ENCODE results near the gene SCRN3. TPM values are rescaled to one million over a fixed set of nuclear protein-coding genes. Genes with fewer than 3 reads are reported as not detected.
"Not testable (repeated sequence)": the region's sequence is repeated elsewhere in the genome, so short reads cannot be mapped to it uniquely, and the experiment has no call there.

Gene SCRN3
- total and polyA plus RNA-seq, 2 experiments from 2014 or later: 19.9 to 31.4 TPM

DNA sequence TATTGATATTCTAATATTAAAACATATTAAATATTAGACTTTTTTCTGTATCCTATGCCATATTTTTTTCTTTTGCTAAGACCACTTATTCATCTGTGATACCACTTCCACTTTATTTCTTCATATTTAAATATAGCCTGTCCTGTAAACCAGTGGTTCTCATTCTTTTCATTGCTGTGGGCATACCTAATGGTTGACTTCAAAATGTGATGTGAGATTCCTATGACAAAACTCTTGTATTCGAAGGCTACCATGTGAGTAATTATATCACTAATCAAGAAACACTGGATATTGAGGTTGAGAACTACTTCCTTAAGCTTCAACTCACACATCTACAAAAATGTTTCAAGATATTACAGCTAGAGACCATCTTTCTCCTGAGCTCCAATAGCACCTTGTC lies 3.6 kb downstream of the SCRN3 start:
- Histone ChIP-seq H3K4me3 (no peak overlapping the region), H3K27ac (no peak overlapping the region), H3K4me1 (ENCODE audit: insufficient read depth) (peaks cover 6% of the 10 kb centered on the region), H3K9me3 (ENCODE audit: low read depth) (no peaks in the 10 kb centered on the region), H3K79me2 (peaks cover 11% of the 10 kb centered on the region), H2AFZ (no peak overlapping the region), H3K4me2 (no peak overlapping the region), H3K36me3 (replicated peaks; ENCODE audit: insufficient read depth, low read depth) (no peaks in the 10 kb centered on the region), H3K27me3 (no peaks in the 10 kb centered on the region), H3K9me2 (replicated peaks; ENCODE audit: insufficient read depth) (no peaks in the 10 kb centered on the region), H4K20me1 (ENCODE audit: insufficient read depth, poor library complexity, severe bottlenecking) (no peaks in the 10 kb centered on the region)
- no peak for DNase-seq (ENCODE audit: low spot score)
- 97% methylated on average over 1 of the region's 1 CpG for WGBS (ENCODE audit: low lambda C conversion rate, missing lambda C conversion rate)
- no peak for TF ChIP-seq EZH2 (IDR thresholded peaks at IDR 0.05; ENCODE audit: borderline replicate concordance)
- TF ChIP-seq EZH2phosphoT487 (IDR thresholded peaks at IDR 0.05; ENCODE audit: low read depth, severe bottlenecking, unreplicated experiment): no peak
- TF ChIP-seq, protein P1, sequence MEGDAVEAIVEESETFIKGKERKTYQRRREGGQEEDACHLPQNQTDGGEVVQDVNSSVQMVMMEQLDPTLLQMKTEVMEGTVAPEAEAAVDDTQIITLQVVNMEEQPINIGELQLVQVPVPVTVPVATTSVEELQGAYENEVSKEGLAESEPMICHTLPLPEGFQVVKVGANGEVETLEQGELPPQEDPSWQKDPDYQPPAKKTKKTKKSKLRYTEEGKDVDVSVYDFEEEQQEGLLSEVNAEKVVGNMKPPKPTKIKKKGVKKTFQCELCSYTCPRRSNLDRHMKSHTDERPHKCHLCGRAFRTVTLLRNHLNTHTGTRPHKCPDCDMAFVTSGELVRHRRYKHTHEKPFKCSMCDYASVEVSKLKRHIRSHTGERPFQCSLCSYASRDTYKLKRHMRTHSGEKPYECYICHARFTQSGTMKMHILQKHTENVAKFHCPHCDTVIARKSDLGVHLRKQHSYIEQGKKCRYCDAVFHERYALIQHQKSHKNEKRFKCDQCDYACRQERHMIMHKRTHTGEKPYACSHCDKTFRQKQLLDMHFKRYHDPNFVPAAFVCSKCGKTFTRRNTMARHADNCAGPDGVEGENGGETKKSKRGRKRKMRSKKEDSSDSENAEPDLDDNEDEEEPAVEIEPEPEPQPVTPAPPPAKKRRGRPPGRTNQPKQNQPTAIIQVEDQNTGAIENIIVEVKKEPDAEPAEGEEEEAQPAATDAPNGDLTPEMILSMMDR (IDR thresholded peaks at IDR 0.05; ENCODE audit: poor library complexity): no peak

DNA sequence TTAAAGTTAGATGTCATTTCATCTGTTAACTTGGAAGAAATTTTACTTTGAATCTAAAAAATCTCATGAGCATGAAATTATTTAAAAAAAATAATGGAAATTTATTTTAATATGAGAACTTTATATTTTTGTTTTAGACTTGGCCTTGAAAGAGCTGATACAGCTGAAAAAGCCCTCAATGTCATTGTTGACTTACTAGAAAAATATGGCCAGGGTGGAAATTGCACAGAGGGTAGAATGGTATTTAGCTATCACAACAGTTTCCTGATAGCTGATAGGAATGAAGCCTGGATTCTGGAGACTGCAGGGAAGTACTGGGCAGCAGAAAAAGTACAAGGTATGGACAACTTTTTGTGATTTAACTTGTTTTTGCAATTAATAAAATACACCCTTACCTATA lies 5.3 kb downstream of the SCRN3 start:
- Histone ChIP-seq H3K4me1 (ENCODE audit: insufficient read depth) (no peaks in the 10 kb centered on the region), H3K9me3 (ENCODE audit: low read depth) (no peaks in the 10 kb centered on the region), H3K27ac (no peak overlapping the region), H3K79me2 (no peaks in the 10 kb centered on the region), H2AFZ (no peak overlapping the region), H3K36me3 (replicated peaks; ENCODE audit: insufficient read depth, low read depth) (no peaks in the 10 kb centered on the region), H3K9me2 (replicated peaks; ENCODE audit: insufficient read depth) (no peaks in the 10 kb centered on the region), H3K27me3 (no peaks in the 10 kb centered on the region), H4K20me1 (ENCODE audit: insufficient read depth, poor library complexity, severe bottlenecking) (no peaks in the 10 kb centered on the region), H3K4me3 (no peak overlapping the region), H3K4me2 (no peak overlapping the region)
- TF ChIP-seq EZH2 (IDR thresholded peaks at IDR 0.05; ENCODE audit: borderline replicate concordance) (no peak), EZH2phosphoT487 (IDR thresholded peaks at IDR 0.05; ENCODE audit: low read depth, severe bottlenecking, unreplicated experiment) (no peak)
- TF ChIP-seq, protein P1 (IDR thresholded peaks at IDR 0.05; ENCODE audit: poor library complexity): no peak
- no peak for DNase-seq (ENCODE audit: low spot score)

DNA sequence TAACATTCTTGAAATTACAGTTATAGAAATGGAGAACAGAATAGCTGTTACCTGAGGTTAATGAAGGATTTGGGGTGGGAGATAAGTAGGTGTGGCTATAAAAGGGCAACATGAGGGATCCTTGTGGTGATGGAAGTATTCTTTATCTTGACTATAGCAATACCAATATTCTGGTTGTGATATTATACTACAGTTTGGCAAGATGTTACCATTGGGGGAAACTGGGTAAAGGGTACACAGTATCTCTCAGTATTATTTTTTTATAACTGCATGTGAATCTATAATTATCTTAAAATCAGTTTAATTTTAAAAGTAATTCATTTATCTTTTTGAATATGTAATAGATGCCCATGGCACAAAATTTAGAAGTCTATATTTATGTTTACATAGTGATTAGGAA lies 8.1 kb downstream of the SCRN3 start:
- TF ChIP-seq EZH2phosphoT487 (IDR thresholded peaks at IDR 0.05; ENCODE audit: low read depth, severe bottlenecking, unreplicated experiment) (no peak), EZH2 (IDR thresholded peaks at IDR 0.05; ENCODE audit: borderline replicate concordance) (no peak)
- TF ChIP-seq, protein P1 (IDR thresholded peaks at IDR 0.05; ENCODE audit: poor library complexity): no peak
- DNase-seq (ENCODE audit: low spot score): no peak
- Histone ChIP-seq H3K4me2 (no peak overlapping the region), H2AFZ (no peak overlapping the region), H3K9me2 (replicated peaks; ENCODE audit: insufficient read depth) (no peaks in the 10 kb centered on the region), H3K36me3 (replicated peaks; ENCODE audit: insufficient read depth, low read depth) (no peaks in the 10 kb centered on the region), H3K4me3 (no peak overlapping the region), H3K27me3 (no peaks in the 10 kb centered on the region), H3K9me3 (ENCODE audit: low read depth) (no peaks in the 10 kb centered on the region), H3K4me1 (ENCODE audit: insufficient read depth) (no peaks in the 10 kb centered on the region), H4K20me1 (ENCODE audit: insufficient read depth, poor library complexity, severe bottlenecking) (no peaks in the 10 kb centered on the region), H3K79me2 (no peaks in the 10 kb centered on the region), H3K27ac (no peak overlapping the region)

DNA sequence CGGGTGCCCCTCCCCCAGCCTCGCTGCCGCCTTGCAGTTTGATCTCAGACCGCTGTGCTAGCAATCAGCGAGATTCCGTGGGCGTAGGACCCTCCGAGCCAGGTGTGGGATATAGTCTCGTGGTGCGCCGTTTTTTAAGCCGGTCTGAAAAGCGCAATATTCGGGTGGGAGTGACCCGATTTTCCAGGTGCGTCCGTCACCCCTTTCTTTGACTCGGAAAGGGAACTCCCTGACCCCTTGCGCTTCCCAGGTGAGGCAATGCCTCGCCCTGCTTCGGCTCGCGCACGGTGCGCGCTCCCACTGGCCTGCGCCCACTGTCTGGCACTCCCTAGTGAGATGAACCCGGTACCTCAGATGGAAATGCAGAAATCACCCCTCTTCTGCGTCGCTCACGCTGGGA lies 14.5 kb downstream of the SCRN3 start:
- peak overlapping the region; percentile 85 for H3K27ac ChIP-seq
- H3K4me3 ChIP-seq: peak overlapping the region; percentile 5

More for the DNA sequence above, 14.5 kb downstream of the SCRN3 start:
- H4K20me1 ChIP-seq (ENCODE audit: insufficient read depth, poor library complexity, severe bottlenecking); H3K27me3 ChIP-seq; H3K9me2 ChIP-seq (replicated peaks; ENCODE audit: insufficient read depth); H3K36me3 ChIP-seq (replicated peaks; ENCODE audit: insufficient read depth, low read depth); H3K4me1 ChIP-seq (ENCODE audit: insufficient read depth); H3K9me3 ChIP-seq (ENCODE audit: low read depth); DNase-seq (ENCODE audit: low spot score): not testable (repeated sequence)
- WGBS (ENCODE audit: low lambda C conversion rate, missing lambda C conversion rate): 32% methylated on average over 7 of the region's 31 CpGs
- H3K79me2 ChIP-seq: peaks cover 18% of the 10 kb centered on the region
- peak overlapping the region; percentile 76 for H3K4me2 ChIP-seq
- peak overlapping the region; percentile 97 for H2AFZ ChIP-seq

Data from hepatocyte (in vitro differentiated cells).